Measurements from ENCODE around the gene RAD51AP1. TPM values are rescaled to one million over a fixed set of nuclear protein-coding genes. Genes with fewer than 3 reads are reported as not detected.

RAD51AP1 gene
- total and polyA plus RNA-seq, 8 donors = 7.5 to 41.3 (median 25.4) TPM

DNA sequence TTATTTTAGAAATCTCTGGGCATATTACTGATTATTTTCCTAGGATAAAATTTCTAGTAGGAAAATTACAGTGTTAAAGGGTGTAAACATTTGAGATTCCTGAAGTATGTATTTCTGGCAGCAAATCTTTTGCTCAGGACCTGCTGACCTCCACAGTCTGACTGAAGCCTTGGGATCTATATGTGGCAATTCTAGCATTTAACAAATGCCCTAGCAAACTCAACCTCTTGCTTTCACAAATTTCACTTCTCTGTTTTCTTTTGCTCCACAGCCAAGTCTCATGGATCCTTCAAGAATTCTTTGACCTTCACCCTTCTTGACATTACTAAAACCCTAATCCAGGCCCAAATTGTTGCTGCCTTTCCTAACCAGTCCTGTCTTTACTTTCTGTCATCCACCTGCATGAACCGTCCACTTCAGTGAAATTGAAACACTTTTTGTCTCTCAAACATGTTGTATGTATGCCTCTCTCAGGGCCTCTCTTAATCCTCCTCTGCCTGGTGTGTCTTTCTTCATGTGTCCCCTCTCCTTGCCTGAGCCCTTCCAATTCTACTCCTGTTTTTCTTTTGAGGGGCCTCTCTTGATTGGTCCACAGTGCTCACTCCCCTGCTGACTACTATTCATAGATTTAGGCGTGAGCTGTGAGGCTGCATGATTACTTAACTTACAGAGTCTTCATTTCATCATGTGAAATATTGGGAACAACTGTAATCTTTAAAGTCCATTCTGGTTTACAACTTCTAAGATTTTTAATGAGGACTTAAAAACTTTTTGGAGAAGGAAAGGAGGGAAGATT, 18.2 kb downstream of the RAD51AP1 start:
- H3K27ac ChIP-seq = peak overlapping the region in 1 of 2 donors; percentile 39
- intact Hi-C loops (cut with DNase I) = no loop called here

GRCh38 chr12:4557586-4557985, 18.9 kb downstream of the RAD51AP1 start:
- H3K27ac ChIP-seq = peak overlapping the region in 1 of 2 donors; percentile 39
- no peak for ATAC-seq
- H3K4me1 ChIP-seq = peaks cover 0 to 10% of the 10 kb centered on the region in 2 donors
- peaks cover 0 to 8% of the 10 kb centered on the region in 2 donors for H3K27me3 ChIP-seq
- peaks cover 0 to 3% of the 10 kb centered on the region in 2 donors for H3K36me3 ChIP-seq
- intact Hi-C loops (cut with DNase I) = no loop called here
- TF ChIP-seq, protein P1, sequence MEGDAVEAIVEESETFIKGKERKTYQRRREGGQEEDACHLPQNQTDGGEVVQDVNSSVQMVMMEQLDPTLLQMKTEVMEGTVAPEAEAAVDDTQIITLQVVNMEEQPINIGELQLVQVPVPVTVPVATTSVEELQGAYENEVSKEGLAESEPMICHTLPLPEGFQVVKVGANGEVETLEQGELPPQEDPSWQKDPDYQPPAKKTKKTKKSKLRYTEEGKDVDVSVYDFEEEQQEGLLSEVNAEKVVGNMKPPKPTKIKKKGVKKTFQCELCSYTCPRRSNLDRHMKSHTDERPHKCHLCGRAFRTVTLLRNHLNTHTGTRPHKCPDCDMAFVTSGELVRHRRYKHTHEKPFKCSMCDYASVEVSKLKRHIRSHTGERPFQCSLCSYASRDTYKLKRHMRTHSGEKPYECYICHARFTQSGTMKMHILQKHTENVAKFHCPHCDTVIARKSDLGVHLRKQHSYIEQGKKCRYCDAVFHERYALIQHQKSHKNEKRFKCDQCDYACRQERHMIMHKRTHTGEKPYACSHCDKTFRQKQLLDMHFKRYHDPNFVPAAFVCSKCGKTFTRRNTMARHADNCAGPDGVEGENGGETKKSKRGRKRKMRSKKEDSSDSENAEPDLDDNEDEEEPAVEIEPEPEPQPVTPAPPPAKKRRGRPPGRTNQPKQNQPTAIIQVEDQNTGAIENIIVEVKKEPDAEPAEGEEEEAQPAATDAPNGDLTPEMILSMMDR (IDR thresholded peaks at IDR 0.05) = no peak
- DNase-seq = no peak
- H3K4me3 ChIP-seq = no peak overlapping the region
- no peaks in the 10 kb centered on the region for H3K9me3 ChIP-seq

More for the DNA sequence above, 18.2 kb downstream of the RAD51AP1 start:
- TF ChIP-seq, protein P1 (IDR thresholded peaks at IDR 0.05) = no peak
- no peaks in the 10 kb centered on the region for H3K9me3 ChIP-seq
- DNase-seq (no peak), ATAC-seq (peak; percentile 47)
- H3K27me3 ChIP-seq = peaks cover 0 to 1% of the 10 kb centered on the region in 2 donors
- H3K36me3 ChIP-seq = peaks cover 0 to 3% of the 10 kb centered on the region in 2 donors
- peaks cover 0 to 4% of the 10 kb centered on the region in 2 donors for H3K4me1 ChIP-seq
- no peak overlapping the region for H3K4me3 ChIP-seq

DNA sequence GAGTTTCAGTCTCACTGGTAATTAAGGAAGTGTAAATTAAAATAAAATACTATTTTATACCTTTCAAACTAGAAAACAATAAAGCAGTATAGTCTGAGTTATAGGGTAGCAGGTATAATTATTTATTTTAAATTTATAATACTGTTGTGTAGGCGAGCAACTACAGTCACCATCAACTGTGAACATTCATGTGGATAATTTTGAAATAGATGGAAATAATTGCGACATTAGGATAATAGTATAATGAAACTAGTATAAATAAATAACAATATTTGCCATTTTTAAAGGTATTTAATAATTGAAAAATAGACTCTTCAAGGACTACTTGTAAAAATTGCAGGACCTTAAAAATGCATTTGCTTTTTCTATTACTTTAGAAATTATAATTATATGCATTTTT, 19.5 kb downstream of the RAD51AP1 start:
- TF ChIP-seq, protein P1 (IDR thresholded peaks at IDR 0.05) = no peak
- DNase-seq (no peak), ATAC-seq (no peak)
- Histone ChIP-seq H3K9me3 (no peaks in the 10 kb centered on the region), H3K4me1 (peaks cover 0 to 10% of the 10 kb centered on the region in 2 donors), H3K4me3 (no peak overlapping the region), H3K27ac (no peak overlapping the region), H3K36me3 (peaks cover 0 to 3% of the 10 kb centered on the region in 2 donors), H3K27me3 (peaks cover 0 to 9% of the 10 kb centered on the region in 2 donors)
- intact Hi-C loops (cut with DNase I) = no loop called here

GRCh38 chr12:4562034-4562657, 23.5 kb downstream of the RAD51AP1 start, which contains the start of gene DYRK4:
Gene DYRK4, plus strand, starts transcription at chr12:4562208. Its CDS starts 38 bp downstream, at chr12:4562246.
- Histone ChIP-seq H3K36me3 (peaks cover 0 to 3% of the 10 kb centered on the region in 2 donors), H3K4me3 (peak within 1 kb of the TSS; percentile 10 to 12), H3K4me1 (peaks cover 0 to 39% of the 10 kb centered on the region in 2 donors), H3K9me3 (no peaks in the 10 kb centered on the region), H3K27me3 (peaks cover 0 to 9% of the 10 kb centered on the region in 2 donors), H3K27ac (no peak within 1 kb of the TSS)
- DNase-seq (peak; percentile 68 to 92 (median 88)), ATAC-seq (peak; percentile 98)
- TF ChIP-seq, protein P1 (IDR thresholded peaks at IDR 0.05) = no peak
- intact Hi-C loops (cut with DNase I) = no loop called here

- no peak overlapping the region for H3K27ac ChIP-seq
- intact Hi-C loops (cut with DNase I) = no loop called here
- TF ChIP-seq, protein P1 (IDR thresholded peaks at IDR 0.05) = no peak
- H3K4me3 ChIP-seq = no peak overlapping the region
- DNase-seq = no peak
- H3K9me3 ChIP-seq = no peaks in the 10 kb centered on the region
- ATAC-seq = no peak
- peaks cover 0 to 9% of the 10 kb centered on the region in 2 donors for H3K27me3 ChIP-seq
- peaks cover 0 to 3% of the 10 kb centered on the region in 2 donors for H3K36me3 ChIP-seq
- peaks cover 0 to 50% of the 10 kb centered on the region in 2 donors for H3K4me1 ChIP-seq
Measured at GRCh38 chr12:4563336-4563735, 24.6 kb downstream of the RAD51AP1 start.
